Measurements from ENCODE around the gene DSCAM. TPM values are rescaled to one million over a fixed set of nuclear protein-coding genes. Genes with fewer than 3 reads are reported as not detected.

Gene DSCAM
- total and polyA plus RNA-seq, 4 donors, result 0.02 to 0.25 (median 0.09) TPM

- WGBS, 2 donors, result 96 to 97% methylated on average over 5 of the region's 5 CpGs
- DNase-seq, result no peak
Observed at GRCh38 chr21:40377135-40377534, 469.8 kb downstream of the DSCAM start.

DNA sequence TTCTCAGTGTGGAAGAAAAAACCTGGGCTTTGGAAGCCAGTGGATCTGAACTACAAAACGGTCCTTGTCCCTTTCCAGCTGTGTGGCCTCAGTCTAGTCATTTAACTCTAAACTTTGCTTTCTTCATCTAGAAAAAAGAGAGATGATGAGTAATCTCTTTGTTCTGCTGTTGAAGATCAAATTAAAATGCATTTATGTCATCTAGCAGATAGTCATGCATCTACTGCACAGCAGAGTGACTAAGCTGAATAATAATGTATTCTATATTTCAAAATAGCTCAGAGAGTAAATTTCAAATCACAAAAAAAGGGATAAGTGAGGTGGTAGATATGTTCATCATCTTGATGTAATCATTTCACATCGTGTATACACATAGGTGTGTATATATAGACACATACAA lies 473.2 kb downstream of the DSCAM start:
- ATAC-seq (ENCODE audit: insufficient read depth, low FRiP score) (no peak), DNase-seq (no peak)
- 59 to 66% methylated on average over 2 of the region's 2 CpGs for WGBS, 2 donors
- Histone ChIP-seq H3K27me3 (ENCODE audit: control insufficient read depth in 3 of 3, insufficient read depth in 3 of 3, low read length in 2 of 3) (no peaks in the 10 kb centered on the region), H3K4me3 (no peak overlapping the region), H3K9me3 (ENCODE audit: control insufficient read depth in 4 of 4, insufficient read depth in 3 of 4, low read length in 3 of 4) (peaks cover 0 to 2% (median 0%) of the 10 kb centered on the region in 4 donors), H3K27ac (ENCODE audit: low read depth in 1 of 2, low read length in 1 of 2) (no peak overlapping the region), H3K9ac (ENCODE audit: insufficient read depth in 1 of 2, low read length in 2 of 2) (no peak overlapping the region), H3K36me3 (ENCODE audit: control insufficient read depth in 4 of 4, insufficient read depth in 4 of 4, low read length in 4 of 4) (no peaks in the 10 kb centered on the region), H3K4me1 (ENCODE audit: control insufficient read depth in 5 of 5, insufficient read depth in 5 of 5, low read length in 5 of 5) (no peaks in the 10 kb centered on the region)
- TF ChIP-seq CTCF (IDR thresholded peaks at IDR 0.05; ENCODE audit: control extremely low read depth, extremely low read depth), result no peak

More at GRCh38 chr21:40377135-40377534, 469.8 kb downstream of the DSCAM start:
- H3K4me1 ChIP-seq (ENCODE audit: control insufficient read depth in 5 of 5, insufficient read depth in 5 of 5, low read length in 5 of 5), result no peaks in the 10 kb centered on the region
- H3K9me3 ChIP-seq (ENCODE audit: control insufficient read depth in 4 of 4, insufficient read depth in 3 of 4, low read length in 3 of 4), result peaks cover 0 to 2% (median 0%) of the 10 kb centered on the region in 4 donors
- ATAC-seq (ENCODE audit: insufficient read depth, low FRiP score), result no peak
- no peak for TF ChIP-seq CTCF (IDR thresholded peaks at IDR 0.05; ENCODE audit: control extremely low read depth, extremely low read depth)
- no peaks in the 10 kb centered on the region for H3K27me3 ChIP-seq (ENCODE audit: control insufficient read depth in 3 of 3, insufficient read depth in 3 of 3, low read length in 2 of 3)
- no peak overlapping the region for H3K27ac ChIP-seq (ENCODE audit: low read depth in 1 of 2, low read length in 1 of 2)
- H3K4me3 ChIP-seq, result no peak overlapping the region
- H3K36me3 ChIP-seq (ENCODE audit: control insufficient read depth in 4 of 4, insufficient read depth in 4 of 4, low read length in 4 of 4), result no peaks in the 10 kb centered on the region
- H3K9ac ChIP-seq (ENCODE audit: insufficient read depth in 1 of 2, low read length in 2 of 2), result no peak overlapping the region

GRCh38 chr21:40372506-40372905 lies 474.5 kb downstream of the DSCAM start:
- no peaks in the 10 kb centered on the region for H3K27me3 ChIP-seq (ENCODE audit: control insufficient read depth in 3 of 3, insufficient read depth in 3 of 3, low read length in 2 of 3)
- ATAC-seq (ENCODE audit: insufficient read depth, low FRiP score), result no peak
- no peaks in the 10 kb centered on the region for H3K36me3 ChIP-seq (ENCODE audit: control insufficient read depth in 4 of 4, insufficient read depth in 4 of 4, low read length in 4 of 4)
- 78 to 82% methylated on average over 2 of the region's 2 CpGs for WGBS, 2 donors
- no peak overlapping the region for H3K9ac ChIP-seq (ENCODE audit: insufficient read depth in 1 of 2, low read length in 2 of 2)
- no peak for TF ChIP-seq CTCF (IDR thresholded peaks at IDR 0.05; ENCODE audit: control extremely low read depth, extremely low read depth)
- H3K4me1 ChIP-seq (ENCODE audit: control insufficient read depth in 5 of 5, insufficient read depth in 5 of 5, low read length in 5 of 5), result no peaks in the 10 kb centered on the region
- H3K4me3 ChIP-seq, result no peak overlapping the region
- DNase-seq, result peak; percentile 14 to 79 (median 74)
- H3K27ac ChIP-seq (ENCODE audit: low read depth in 1 of 2, low read length in 1 of 2), result no peak overlapping the region
- peaks cover 0 to under 1% (median 0%) of the 10 kb centered on the region in 4 donors for H3K9me3 ChIP-seq (ENCODE audit: control insufficient read depth in 4 of 4, insufficient read depth in 3 of 4, low read length in 3 of 4)

- H3K27ac ChIP-seq (ENCODE audit: low read depth in 1 of 2, low read length in 1 of 2), result no peak overlapping the region
- no peak for TF ChIP-seq CTCF (IDR thresholded peaks at IDR 0.05; ENCODE audit: control extremely low read depth, extremely low read depth)
- H3K36me3 ChIP-seq (ENCODE audit: control insufficient read depth in 4 of 4, insufficient read depth in 4 of 4, low read length in 4 of 4), result no peaks in the 10 kb centered on the region
- WGBS, 2 donors, result 73 to 84% methylated on average over 4 of the region's 4 CpGs
- no peaks in the 10 kb centered on the region for H3K27me3 ChIP-seq (ENCODE audit: control insufficient read depth in 3 of 3, insufficient read depth in 3 of 3, low read length in 2 of 3)
- H3K4me3 ChIP-seq, result no peak overlapping the region
- ATAC-seq (ENCODE audit: insufficient read depth, low FRiP score) (no peak), DNase-seq (no peak)
- H3K9me3 ChIP-seq (ENCODE audit: control insufficient read depth in 4 of 4, insufficient read depth in 3 of 4, low read length in 3 of 4), result peaks cover 0 to 3% (median 0%) of the 10 kb centered on the region in 4 donors
- no peaks in the 10 kb centered on the region for H3K4me1 ChIP-seq (ENCODE audit: control insufficient read depth in 5 of 5, insufficient read depth in 5 of 5, low read length in 5 of 5)
- no peak overlapping the region for H3K9ac ChIP-seq (ENCODE audit: insufficient read depth in 1 of 2, low read length in 2 of 2)
Observed at GRCh38 chr21:40371329-40371728, 475.6 kb downstream of the DSCAM start.

Measured in lung (tissue), 12 donors.